Measurements from ENCODE around the gene ANLN.

DNA sequence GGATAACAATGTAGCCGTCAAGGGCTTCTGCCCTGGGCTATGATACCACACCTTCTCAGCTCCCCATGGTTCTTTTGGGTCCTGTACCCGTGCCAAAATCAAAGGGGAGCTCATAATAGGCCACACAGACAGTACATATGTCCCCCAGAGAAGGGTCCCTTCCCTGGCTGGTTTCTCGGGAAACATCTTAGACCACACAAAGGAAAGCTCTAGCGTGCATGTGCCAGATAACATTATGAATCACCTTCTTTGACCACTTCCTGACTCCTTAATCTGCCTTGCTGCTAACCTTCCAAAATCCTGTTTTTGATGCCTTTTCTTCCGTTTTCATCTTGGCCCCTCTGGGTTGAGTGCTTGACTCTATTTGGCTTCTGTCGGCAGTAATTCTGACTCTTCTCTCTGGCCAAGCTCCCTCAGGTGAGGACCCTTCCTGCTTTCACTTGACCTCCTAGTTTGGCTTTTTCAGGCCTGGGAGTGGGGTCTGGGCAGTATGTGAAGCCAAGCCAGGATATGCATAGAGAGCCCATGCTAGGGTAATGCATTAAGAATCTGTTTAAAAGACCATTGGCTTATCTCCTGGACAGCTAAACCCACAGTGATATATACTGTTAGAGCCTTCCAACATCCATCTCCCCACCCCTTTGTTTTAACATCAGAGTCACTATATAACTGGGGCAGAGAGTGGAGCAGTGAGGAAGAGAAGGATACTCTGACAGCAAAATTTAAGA lies 84.8 kb downstream of the ANLN start:
- TF ChIP-seq, protein P1, sequence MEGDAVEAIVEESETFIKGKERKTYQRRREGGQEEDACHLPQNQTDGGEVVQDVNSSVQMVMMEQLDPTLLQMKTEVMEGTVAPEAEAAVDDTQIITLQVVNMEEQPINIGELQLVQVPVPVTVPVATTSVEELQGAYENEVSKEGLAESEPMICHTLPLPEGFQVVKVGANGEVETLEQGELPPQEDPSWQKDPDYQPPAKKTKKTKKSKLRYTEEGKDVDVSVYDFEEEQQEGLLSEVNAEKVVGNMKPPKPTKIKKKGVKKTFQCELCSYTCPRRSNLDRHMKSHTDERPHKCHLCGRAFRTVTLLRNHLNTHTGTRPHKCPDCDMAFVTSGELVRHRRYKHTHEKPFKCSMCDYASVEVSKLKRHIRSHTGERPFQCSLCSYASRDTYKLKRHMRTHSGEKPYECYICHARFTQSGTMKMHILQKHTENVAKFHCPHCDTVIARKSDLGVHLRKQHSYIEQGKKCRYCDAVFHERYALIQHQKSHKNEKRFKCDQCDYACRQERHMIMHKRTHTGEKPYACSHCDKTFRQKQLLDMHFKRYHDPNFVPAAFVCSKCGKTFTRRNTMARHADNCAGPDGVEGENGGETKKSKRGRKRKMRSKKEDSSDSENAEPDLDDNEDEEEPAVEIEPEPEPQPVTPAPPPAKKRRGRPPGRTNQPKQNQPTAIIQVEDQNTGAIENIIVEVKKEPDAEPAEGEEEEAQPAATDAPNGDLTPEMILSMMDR (IDR thresholded peaks at IDR 0.05; ENCODE audit: poor library complexity, severe bottlenecking) = no peak
- TF ChIP-seq TAF1 (IDR thresholded peaks at IDR 0.05; ENCODE audit: low read depth) = no peak
- no peak for TF ChIP-seq EZH2 (IDR thresholded peaks at IDR 0.05; ENCODE audit: borderline replicate concordance, insufficient read depth, low read length, poor library complexity, severe bottlenecking)
- TF ChIP-seq EP300 (conservative IDR thresholded peaks at IDR 0.05; ENCODE audit: poor library complexity, severe bottlenecking) = no peak
- no peak for TF ChIP-seq MXI1 (conservative IDR thresholded peaks at IDR 0.05; ENCODE audit: poor library complexity, severe bottlenecking)

All from neural cell (in vitro differentiated cells).